Esophagus (tissue), 2 donors: Measurements from ENCODE around the gene UEVLD. TPM values are rescaled to one million over a fixed set of nuclear protein-coding genes. Genes with fewer than 3 reads are reported as not detected.

Source experiments
- H3K27ac ChIP-seq, 2 donors: one replicate each; pipeline ENCODE4 v1.5.1; 2013; ENCODE audit warnings: low read depth in 2 of 2, mild to moderate bottlenecking in 2 of 2, inconsistent platforms in 1 of 2, low read length in 1 of 2, moderate library complexity in 1 of 2
- H3K27me3 ChIP-seq, 2 donors: one replicate each; pipeline ENCODE4 v1.6.1; 2013; ENCODE audit warnings: low read length in 2 of 2, control low read depth in 1 of 2, mild to moderate bottlenecking in 1 of 2; ENCODE audit not compliant: insufficient read depth in 2 of 2, control insufficient read depth in 1 of 2
- H3K36me3 ChIP-seq, 2 donors: one replicate each; pipeline ENCODE4 v1.6.1; 2013; ENCODE audit warnings: low read length in 1 of 2; ENCODE audit not compliant: control insufficient read depth in 2 of 2, insufficient read depth in 2 of 2
- H3K4me1 ChIP-seq, 2 donors: one replicate each; pipeline ENCODE4 v1.6.1; 2013; ENCODE audit warnings: low read length in 1 of 2; ENCODE audit not compliant: control insufficient read depth in 2 of 2, insufficient read depth in 2 of 2
- H3K4me3 ChIP-seq, 2 donors: one replicate each; pipeline ENCODE4 v1.5.1; 2013; ENCODE audit warnings: low read length in 2 of 2, mild to moderate bottlenecking in 2 of 2, low read depth in 1 of 2, moderate library complexity in 1 of 2
- H3K9me3 ChIP-seq, 2 donors: one replicate each; pipeline ENCODE4 v1.6.1; 2013; ENCODE audit warnings: mild to moderate bottlenecking in 2 of 2, low read depth in 1 of 2, low read length in 1 of 2, moderate library complexity in 1 of 2; ENCODE audit not compliant: control insufficient read depth in 2 of 2, insufficient read depth in 1 of 2
- WGBS, 2 donors: extraction: QIAGEN DNeasy Blood & Tissue Kit; methylation state at CpG; one replicate each; pipeline ENCODE4 v1.1.7; 2013; 5-methylcytosine and 5-hydroxymethylcytosine counted together
- polyA plus RNA-seq, 2 donors: library from polyadenylated mRNA; stranded (reverse); fragments of 200-250 nt; gene quantifications; one replicate each; pipeline ENCODE4 v1.2.3, GENCODE V29; 2013
- donor health status: healthy with polysubstance abuse.
- donor health status: Bipolar disorder and iron deficiency.

UEVLD gene
- polyA plus RNA-seq, 2 donors, result 4.7 to 9.0 TPM

GRCh38 chr11:18590571-18590970 lies 2.0 kb upstream of the UEVLD start:
- Histone ChIP-seq H3K27ac (peak overlapping the region in 1 of 2 donors; percentile 5), H3K36me3 (no peaks in the 10 kb centered on the region), H3K4me1 (peaks cover 1 to 3% of the 10 kb centered on the region in 2 donors), H3K27me3 (no peaks in the 10 kb centered on the region), H3K4me3 (no peak overlapping the region), H3K9me3 (no peaks in the 10 kb centered on the region)
- whole genome bisulfite sequencing, 2 donors, result 43 to 46% methylated on average over 2 of the region's 2 CpGs

GRCh38 chr11:18581825-18582224 lies 6.7 kb downstream of the UEVLD start:
- Histone ChIP-seq H3K27ac (no peak overlapping the region), H3K36me3 (peaks cover 0 to 3% of the 10 kb centered on the region in 2 donors), H3K4me3 (no peak overlapping the region), H3K27me3 (no peaks in the 10 kb centered on the region), H3K9me3 (no peaks in the 10 kb centered on the region), H3K4me1 (no peaks in the 10 kb centered on the region)
- WGBS, 2 donors, result 85 to 94% methylated on average over 1 of the region's 1 CpG

GRCh38 chr11:18580113-18580766 lies 8.3 kb downstream of the UEVLD start:
- Histone ChIP-seq H3K4me3 (no peak overlapping the region), H3K27me3 (no peaks in the 10 kb centered on the region), H3K9me3 (no peaks in the 10 kb centered on the region), H3K27ac (no peak overlapping the region), H3K36me3 (peaks cover 3% of the 10 kb centered on the region in 2 donors), H3K4me1 (no peaks in the 10 kb centered on the region)
- WGBS, 2 donors, result 76 to 78% methylated on average over 2 of the region's 2 CpGs

GRCh38 chr11:18578975-18579598 lies 9.4 kb downstream of the UEVLD start:
- no peaks in the 10 kb centered on the region for H3K27me3 ChIP-seq
- no peaks in the 10 kb centered on the region for H3K9me3 ChIP-seq
- H3K4me3 ChIP-seq, result no peak overlapping the region
- no peaks in the 10 kb centered on the region for H3K4me1 ChIP-seq
- WGBS, 2 donors, result 58 to 65% methylated on average over 14 of the region's 14 CpGs
- H3K36me3 ChIP-seq, result peaks cover 3% of the 10 kb centered on the region in 2 donors
- H3K27ac ChIP-seq, result peak overlapping the region in 1 of 2 donors; percentile 13

GRCh38 chr11:18575361-18575760 lies 13.2 kb downstream of the UEVLD start:
- Histone ChIP-seq H3K4me3 (no peak overlapping the region), H3K36me3 (peaks cover 3 to 5% of the 10 kb centered on the region in 2 donors)
- 73 to 78% methylated on average over 1 of the region's 1 CpG for WGBS, 2 donors

GRCh38 chr11:18567081-18567480 lies 21.5 kb downstream of the UEVLD start:
- Histone ChIP-seq H3K36me3 (peaks cover 0 to 5% of the 10 kb centered on the region in 2 donors), H3K27ac (no peak overlapping the region), H3K9me3 (no peaks in the 10 kb centered on the region), H3K27me3 (no peaks in the 10 kb centered on the region), H3K4me1 (no peaks in the 10 kb centered on the region), H3K4me3 (no peak overlapping the region)
- 89 to 90% methylated on average over 3 of the region's 3 CpGs for WGBS, 2 donors

More at GRCh38 chr11:18575361-18575760, 13.2 kb downstream of the UEVLD start:
- Histone ChIP-seq H3K27me3 (no peaks in the 10 kb centered on the region), H3K4me1 (no peaks in the 10 kb centered on the region), H3K27ac (no peak overlapping the region), H3K9me3 (no peaks in the 10 kb centered on the region)

- Histone ChIP-seq H3K36me3 (peaks cover 0 to 5% of the 10 kb centered on the region in 2 donors), H3K27ac (no peak overlapping the region)
Observed at GRCh38 chr11:18566406-18566805, 22.1 kb downstream of the UEVLD start.

GRCh38 chr11:18564149-18564548 lies 24.4 kb downstream of the UEVLD start:
- H3K27me3 ChIP-seq, result no peaks in the 10 kb centered on the region

More at GRCh38 chr11:18566406-18566805, 22.1 kb downstream of the UEVLD start:
- H3K4me1 ChIP-seq, result no peaks in the 10 kb centered on the region
- no peaks in the 10 kb centered on the region for H3K9me3 ChIP-seq
- H3K4me3 ChIP-seq, result no peak overlapping the region
- no peaks in the 10 kb centered on the region for H3K27me3 ChIP-seq

GRCh38 chr11:18563090-18563730 lies 25.3 kb downstream of the UEVLD start:
- no peaks in the 10 kb centered on the region for H3K27me3 ChIP-seq
- 86 to 90% methylated on average over 2 of the region's 2 CpGs for WGBS, 2 donors
- no peak overlapping the region for H3K27ac ChIP-seq
- peaks cover 6% of the 10 kb centered on the region in 2 donors for H3K36me3 ChIP-seq
- no peak overlapping the region for H3K4me3 ChIP-seq
- no peaks in the 10 kb centered on the region for H3K4me1 ChIP-seq
- H3K9me3 ChIP-seq, result no peaks in the 10 kb centered on the region

More at GRCh38 chr11:18564149-18564548, 24.4 kb downstream of the UEVLD start:
- Histone ChIP-seq H3K4me3 (no peak overlapping the region), H3K36me3 (peaks cover 6% of the 10 kb centered on the region in 2 donors), H3K4me1 (no peaks in the 10 kb centered on the region), H3K27ac (no peak overlapping the region), H3K9me3 (no peaks in the 10 kb centered on the region)
